GM12878 (cell line): Measurements from ENCODE around the gene RGCC. TPM values are rescaled to one million over a fixed set of nuclear protein-coding genes. Genes with fewer than 3 reads are reported as not detected.

ENCODE experiments used
- ATAC-seq: fragments of 200-7000 bp; cut with Tn5 transposase; 3 replicates; pipeline ENCODE4 v1.9.1; 2020; ENCODE audit warnings: mild to moderate bottlenecking, moderate library complexity
- BruUV-seq: library from RNA; stranded (reverse); fragments of 400-500 nt; replicated peaks from 2 replicates; lab custom pipeline; 2021; lab: Mats Ljungman, UMichigan
- CTCF ChIA-PET: fragments of 300-600 bp; sonication (Branson Sonifier 250); formaldehyde crosslinking; extraction: SDS; loops from one replicate; lab custom pipeline; 2021; ENCODE audit warnings: inconsistent platforms; lab: Yijun Ruan, JAX
- POLR2A ChIA-PET: fragments of 350-600 bp; formaldehyde crosslinking; extraction: SDS; loops from one replicate; lab custom pipeline; 2021; ENCODE audit warnings: inconsistent platforms; lab: Charles Lee
- RAD21 ChIA-PET: fragments of 300-600 bp; sonication (Branson Sonifier 250); formaldehyde crosslinking; loops from one replicate; lab custom pipeline; 2023; ENCODE audit warnings: antibody characterized with exemption; ENCODE audit not compliant: unreplicated experiment; lab: Charles Lee
- SMC1A ChIA-PET: fragments of 300-600 bp; sonication (Branson Sonifier 250); formaldehyde crosslinking; loops from one replicate; lab custom pipeline; 2023; ENCODE audit not compliant: unreplicated experiment, uncharacterized antibody; lab: Charles Lee
- DNase-seq: peaks from one replicate; pipeline ENCODE4 v3.0.0-alpha.2; 2011; ENCODE audit warnings: low read depth, low spot score
- FAIRE-seq: peaks from 3 replicates; lab custom pipeline; 2011; peaks lifted over from hg19 to GRCh38; lab: Jason Lieb, UNC
- H2AFZ ChIP-seq: 2 replicates; pipeline ENCODE4 v1.6.0; 2011; ENCODE audit warnings: low read depth, low read length, control low read depth; ENCODE audit not compliant: control insufficient read depth
- H3K27ac ChIP-seq: 2 replicates; pipeline ENCODE4 v1.5.1; 2011; ENCODE audit warnings: control low read depth; ENCODE audit not compliant: control insufficient read depth, insufficient read depth
- H3K27me3 ChIP-seq, 2 experiments: replicated peaks in 1 of 2; 2 replicates each; pipeline versions ENCODE4 v1.6.0 to v1.6.1; 2011; ENCODE audit warnings: low read length in 1 of 2; ENCODE audit not compliant: control insufficient read depth in 2 of 2, insufficient read depth in 2 of 2
- H3K36me3 ChIP-seq, 2 experiments: 2 replicates each; pipeline ENCODE4 v1.5.1; 2011; ENCODE audit warnings: low read length in 1 of 2; ENCODE audit not compliant: control insufficient read depth in 2 of 2, insufficient read depth in 2 of 2
- H3K4me1 ChIP-seq: 2 replicates; pipeline ENCODE4 v1.6.1; 2011; ENCODE audit warnings: mild to moderate bottlenecking, low read length, moderate library complexity, mixed read lengths; ENCODE audit not compliant: control insufficient read depth, insufficient read depth
- H3K4me2 ChIP-seq: 2 replicates; pipeline ENCODE4 v1.6.0; 2011; ENCODE audit warnings: control low read depth; ENCODE audit not compliant: control insufficient read depth, insufficient read depth
- H3K4me3 ChIP-seq: fragments of 200-600 bp; sonication (generic); 2 replicates; pipeline ENCODE4 v1.5.1; 2016
- H3K79me2 ChIP-seq: 2 replicates; pipeline ENCODE4 v1.6.0; 2011; ENCODE audit warnings: low read length; ENCODE audit not compliant: control insufficient read depth, insufficient read depth
- H3K9ac ChIP-seq: 2 replicates; pipeline ENCODE4 v1.8.0; 2011; ENCODE audit warnings: low read length, control low read depth, mixed read lengths; ENCODE audit not compliant: control insufficient read depth, insufficient read depth
- H3K9me3 ChIP-seq: replicated peaks from 3 replicates; pipeline ENCODE4 v1.5.1; 2011; ENCODE audit warnings: mild to moderate bottlenecking, low read length; ENCODE audit not compliant: control insufficient read depth, insufficient read depth
- H4K20me1 ChIP-seq: 2 replicates; pipeline ENCODE4 v1.6.0; 2011; ENCODE audit not compliant: control insufficient read depth, insufficient read depth
- ATF7 ChIP-seq: fragments of 450-650 bp; IDR thresholded peaks from 2 replicates; pipeline ENCODE4 v1.6.1; 2016; ENCODE audit warnings: low read depth, mild to moderate bottlenecking
- BHLHE40 ChIP-seq, 2 experiments: fragments of 450-650 bp in 1 of 2; IDR thresholded peaks; 2 replicates each; pipeline ENCODE4 v1.6.1; 2011 to 2017; ENCODE audit warnings: low read depth in 2 of 2, borderline replicate concordance in 1 of 2, improper control_type of control experiment in 1 of 2, low read length in 1 of 2, mild to moderate bottlenecking in 1 of 2
- BRCA1 ChIP-seq: IDR thresholded peaks from 2 replicates; pipeline ENCODE4 v1.6.1; 2011; ENCODE audit warnings: low read depth, low read length, improper control_type of control experiment
- CBX5 ChIP-seq: sonication (generic); IDR thresholded peaks from 2 replicates; pipeline ENCODE4 v1.6.1; 2016; ENCODE audit warnings: low read depth, moderate library complexity, mild to moderate bottlenecking, inconsistent platforms
- EED ChIP-seq: sonication (generic); IDR thresholded peaks from 2 replicates; pipeline ENCODE4 v1.6.1; 2016; ENCODE audit warnings: antibody characterized with exemption, low read depth
- EGR1 ChIP-seq, 2 experiments: IDR thresholded peaks; 1 replicate in 1 of 2; 2 replicates in 1 of 2; pipeline ENCODE4 v1.6.1; 2011 to 2012; ENCODE audit warnings: low read depth in 2 of 2, low read length in 2 of 2, borderline replicate concordance in 1 of 2, mild to moderate bottlenecking in 1 of 2, moderate library complexity in 1 of 2
- FOXK2 ChIP-seq: fragments of 450-650 bp; IDR thresholded peaks from 2 replicates; pipeline ENCODE4 v1.6.1; 2017; ENCODE audit warnings: mild to moderate bottlenecking, moderate library complexity
- HSF1 ChIP-seq: fragments of 150-350 bp; IDR thresholded peaks from 2 replicates; pipeline ENCODE4 v1.6.1; 2014; ENCODE audit warnings: mild to moderate bottlenecking, low read depth, low read length
- KDM1A ChIP-seq: fragments of 200-600 bp; sonication (generic); IDR thresholded peaks from 2 replicates; pipeline ENCODE4 v1.6.1; 2016; ENCODE audit warnings: borderline replicate concordance
- MLLT1 ChIP-seq: fragments of 450-650 bp; IDR thresholded peaks from 2 replicates; pipeline ENCODE4 v1.6.1; 2016; ENCODE audit warnings: mild to moderate bottlenecking
- POLR2AphosphoS2 ChIP-seq: IDR thresholded peaks from 2 replicates; pipeline ENCODE4 v1.6.1; 2011; ENCODE audit warnings: low read depth, mild to moderate bottlenecking, low read length, improper control_type of control experiment, moderate library complexity
- RB1 ChIP-seq: fragments of 450-650 bp; formaldehyde crosslinking; IDR thresholded peaks from 2 replicates; pipeline ENCODE4 v1.6.1; 2017; ENCODE audit warnings: mild to moderate bottlenecking, borderline replicate concordance
- RELB ChIP-seq: fragments of 450-650 bp; IDR thresholded peaks from 2 replicates; pipeline ENCODE4 v1.6.1; 2017; ENCODE audit warnings: low read depth, mild to moderate bottlenecking, moderate library complexity
- SMAD1 ChIP-seq: fragments of 450-650 bp; IDR thresholded peaks from 2 replicates; pipeline ENCODE4 v1.6.1; 2018; ENCODE audit warnings: mild to moderate bottlenecking, low read depth; ENCODE audit not compliant: partially characterized antibody
- WRNIP1 ChIP-seq: IDR thresholded peaks from 2 replicates; pipeline ENCODE4 v1.6.1; 2011; ENCODE audit warnings: low read depth, low read length, improper control_type of control experiment, borderline replicate concordance
- ZNF217 ChIP-seq: fragments of 450-650 bp; IDR thresholded peaks from 2 replicates; pipeline ENCODE4 v1.6.1; 2017; ENCODE audit warnings: antibody characterized with exemption, mild to moderate bottlenecking
- ZNF24 ChIP-seq: fragments of 450-650 bp; IDR thresholded peaks from 2 replicates; pipeline ENCODE4 v1.6.1; 2017; ENCODE audit warnings: antibody characterized with exemption, mild to moderate bottlenecking
- ZNF274 ChIP-seq: IDR thresholded peaks from one replicate; pipeline ENCODE4 v1.8.0; 2011; ENCODE audit not compliant: insufficient read length, insufficient read depth
- ZSCAN29 ChIP-seq: fragments of 450-650 bp; IDR thresholded peaks from 2 replicates; pipeline ENCODE4 v1.6.1; 2017; ENCODE audit warnings: mild to moderate bottlenecking, moderate library complexity
- WGBS: methylation state at CpG from one replicate; pipeline ENCODE4 v1.1.6; 2016; ENCODE audit warnings: low lambda C conversion rate; ENCODE audit not compliant: insufficient replicate concordance, insufficient coverage; ENCODE audit errors: missing lambda C conversion rate; 5-methylcytosine and 5-hydroxymethylcytosine counted together
- in situ Hi-C: fragments of 300-500 bp; cut with MboI; formaldehyde crosslinking; loops from 9 replicates; pipeline ENCODE4 v1.14.3; 2018; ENCODE audit warnings: mixed read lengths
- intact Hi-C: fragments of 100-400 bp; cut with micrococcal nuclease; formaldehyde crosslinking; loops from one replicate; pipeline ENCODE4 v1.14.2; 2022; ENCODE audit not compliant: unreplicated experiment
- polyA plus RNA-seq, 11 experiments: library from polyadenylated mRNA; depleted of rRNA in 4 of 11; unstranded in 6 of 11; stranded (reverse) in 5 of 11; fragments of >200 nt; fragmentation: Nextera tagmentation in 4 of 11; fragmentation: Illumina TruSeq in 1 of 11; extraction: Ambion mirVana in 4 of 11; extraction: Trizol in 1 of 11; gene quantifications; 1 replicate in 1 of 11; 2 replicates in 10 of 11; pipeline versions ENCODE4 v1.2.1 to v1.2.3, GENCODE V29; 2011 to 2016; ENCODE audit warnings: inconsistent platforms in 2 of 11, missing spikeins in 2 of 11, low read depth in 1 of 11
- total RNA-seq, 4 experiments: library from RNA; depleted of rRNA in 3 of 4; stranded (reverse); fragments of >200 nt in 3 of 4; fragmentation: Illumina TruSeq in 1 of 4; extraction: Trizol in 1 of 4; gene quantifications; 2 replicates each; pipeline versions ENCODE4 v1.2.1 to v1.2.3, GENCODE V29; 2013 to 2021

RGCC gene
- total and polyA plus RNA-seq, 10 of the 15 experiments (the other 5 are each of a cell fraction or from before 2014, with no cell fraction given) = 0.41 to 19.4 (median 9.9) TPM

- POLR2A ChIA-PET = no interaction called here
- Histone ChIP-seq H3K9ac (no peak overlapping the region), H3K4me3 (no peak overlapping the region), H3K79me2 (no peaks in the 10 kb centered on the region), H3K27ac (no peak overlapping the region), H3K4me1 (peaks cover 22% of the 10 kb centered on the region), H3K36me3 (no peaks in the 10 kb centered on the region), H4K20me1 (no peaks in the 10 kb centered on the region)
- DNase-seq = no peak
- no TSS peak for BruUV-seq
- RAD21 ChIA-PET = no interaction called here
- SMC1A ChIA-PET = no interaction called here
- intact Hi-C loops = no loop called here
- TF ChIP-seq KDM1A = no peak
- TF ChIP-seq RB1 = no peak
- TF ChIP-seq HSF1 = no peak
- no peak for TF ChIP-seq POLR2AphosphoS2
- TF ChIP-seq ZNF24 = no peak
- TF ChIP-seq CBX5 = no peak
- TF ChIP-seq ATF7 = no peak
- TF ChIP-seq FOXK2 = no peak
- no peak for TF ChIP-seq SMAD1
- no peak for TF ChIP-seq ZNF274
- no peak for TF ChIP-seq ZSCAN29
- TF ChIP-seq EGR1 (IDR thresholded peaks at IDR 0.05; ENCODE audit: borderline replicate concordance in 1 of 2, low read depth in 2 of 2, low read length in 2 of 2) = no peak
- TF ChIP-seq BRCA1 = no peak
- no peak for TF ChIP-seq WRNIP1
- no peak for TF ChIP-seq ZNF217
- TF ChIP-seq EED = no peak
- no peak for TF ChIP-seq BHLHE40 (IDR thresholded peaks at IDR 0.05; ENCODE audit: borderline replicate concordance in 1 of 2, low read depth in 2 of 2, low read length in 1 of 2)
- TF ChIP-seq RELB = no peak
- TF ChIP-seq MLLT1 = no peak
- TF ChIP-seq, all 136 proteins: peak for 0
- Histone ChIP-seq H2AFZ (no peak overlapping the region), H3K9me3 (no peaks in the 10 kb centered on the region; the same call in 1 of the 3 replicates), H3K27me3 (no peaks in the 10 kb centered on the region), H3K4me2 (no peak overlapping the region)
- CTCF ChIA-PET = no interaction called here
- FAIRE-seq (no peak), ATAC-seq (no peak)
- in situ Hi-C loops = no loop called here
- whole genome bisulfite sequencing = 93% methylated on average over 1 of the region's 1 CpG
Observed at GRCh38 chr13:41506312-41506711, 49.0 kb downstream of the RGCC start.
